GM23248 (cell line): Measurements from ENCODE around the gene PDGFRB. TPM values are rescaled to one million over a fixed set of nuclear protein-coding genes. Genes with fewer than 3 reads are reported as not detected.

Source experiments
- DNase-seq: peaks from one replicate; pipeline ENCODE4 v3.0.0-alpha.2; 2015
- H2AFZ ChIP-seq: fragments of 200-600 bp; sonication (generic); 2 replicates; pipeline ENCODE4 v1.6.1; 2016; ENCODE audit warnings: antibody characterized with exemption
- H3F3A ChIP-seq: fragments of 200-600 bp; sonication (generic); 2 replicates; pipeline ENCODE4 v1.6.1; 2016; ENCODE audit warnings: mild to moderate bottlenecking, antibody characterized with exemption, mixed run types; ENCODE audit not compliant: insufficient read depth
- H3K27ac ChIP-seq: fragments of 200-600 bp; sonication (generic); 2 replicates; pipeline ENCODE4 v1.5.1; 2016; ENCODE audit warnings: mild to moderate bottlenecking
- H3K27me3 ChIP-seq: fragments of 200-600 bp; sonication (generic); replicated peaks from 2 replicates; pipeline ENCODE4 v1.6.1; 2016; ENCODE audit warnings: mild to moderate bottlenecking; ENCODE audit not compliant: insufficient read depth
- H3K36me3 ChIP-seq: fragments of 200-600 bp; sonication (generic); 2 replicates; pipeline ENCODE4 v1.6.1; 2016; ENCODE audit warnings: low read depth, mild to moderate bottlenecking
- H3K4me1 ChIP-seq: fragments of 200-600 bp; sonication (generic); 2 replicates; pipeline ENCODE4 v1.6.1; 2016; ENCODE audit warnings: mild to moderate bottlenecking; ENCODE audit not compliant: insufficient read depth
- H3K4me2 ChIP-seq: fragments of 200-600 bp; sonication (generic); one replicate; pipeline ENCODE4 v1.6.1; 2016; ENCODE audit warnings: mild to moderate bottlenecking; ENCODE audit not compliant: unreplicated experiment
- H3K4me3 ChIP-seq: fragments of 200-600 bp; sonication (generic); 2 replicates; pipeline ENCODE4 v1.5.1; 2016; ENCODE audit warnings: mild to moderate bottlenecking
- H3K79me2 ChIP-seq: fragments of 200-600 bp; sonication (generic); 2 replicates; pipeline ENCODE4 v1.6.1; 2016; ENCODE audit warnings: mild to moderate bottlenecking; ENCODE audit not compliant: insufficient read depth
- H3K9ac ChIP-seq: fragments of 200-600 bp; sonication (generic); 2 replicates; pipeline ENCODE4 v1.6.1; 2016; ENCODE audit warnings: mild to moderate bottlenecking
- H3K9me2 ChIP-seq: fragments of 200-600 bp; sonication (generic); 2 replicates; pipeline ENCODE4 v1.6.1; 2016; ENCODE audit warnings: mixed run types, mild to moderate bottlenecking, moderate library complexity; ENCODE audit not compliant: insufficient read depth
- H3K9me3 ChIP-seq: fragments of 200-600 bp; sonication (generic); one replicate; pipeline ENCODE4 v1.6.1; 2017; ENCODE audit warnings: low read depth
- H4K20me1 ChIP-seq: fragments of 200-600 bp; sonication (generic); 2 replicates; pipeline ENCODE4 v1.6.0; 2016; ENCODE audit not compliant: insufficient read depth
- EZH2 ChIP-seq: fragments of 200-600 bp; sonication (generic); IDR thresholded peaks from 2 replicates; pipeline ENCODE4 v1.6.1; 2018; ENCODE audit warnings: antibody characterized with exemption, mild to moderate bottlenecking; ENCODE audit not compliant: insufficient read depth, poor library complexity, severe bottlenecking
- EZH2phosphoT487 ChIP-seq: fragments of 200-600 bp; sonication (generic); IDR thresholded peaks from 2 replicates; pipeline ENCODE4 v1.6.1; 2018; ENCODE audit warnings: antibody characterized with exemption, moderate library complexity, mild to moderate bottlenecking, low read depth; ENCODE audit not compliant: insufficient read depth
- WGBS, 2 experiments: methylation state at CpG; one replicate each; pipeline ENCODE4 v1.1.6; 2015 to 2017; ENCODE audit warnings: low lambda C conversion rate in 2 of 2, low coverage in 1 of 2; ENCODE audit errors: missing lambda C conversion rate in 2 of 2; 5-methylcytosine and 5-hydroxymethylcytosine counted together
- in situ Hi-C: fragments of 300-500 bp; cut with MboI; formaldehyde crosslinking; loops from 2 replicates; pipeline ENCODE4 v1.15.0; 2020
- polyA plus RNA-seq: library from polyadenylated mRNA; unstranded; fragments of >200 nt; fragmentation: Nextera tagmentation; extraction: Ambion mirVana; gene quantifications from 2 replicates; pipeline ENCODE4 v1.2.1, GENCODE V29; 2016
- total RNA-seq: library from RNA; depleted of rRNA; stranded (reverse); fragments of >200 nt; shearing (Covaris generic); gene quantifications from 2 replicates; pipeline ENCODE4 v1.2.3, GENCODE V29; 2014

Gene PDGFRB
- total and polyA plus RNA-seq, 2 experiments from 2014 or later = 155 to 205 TPM

DNA sequence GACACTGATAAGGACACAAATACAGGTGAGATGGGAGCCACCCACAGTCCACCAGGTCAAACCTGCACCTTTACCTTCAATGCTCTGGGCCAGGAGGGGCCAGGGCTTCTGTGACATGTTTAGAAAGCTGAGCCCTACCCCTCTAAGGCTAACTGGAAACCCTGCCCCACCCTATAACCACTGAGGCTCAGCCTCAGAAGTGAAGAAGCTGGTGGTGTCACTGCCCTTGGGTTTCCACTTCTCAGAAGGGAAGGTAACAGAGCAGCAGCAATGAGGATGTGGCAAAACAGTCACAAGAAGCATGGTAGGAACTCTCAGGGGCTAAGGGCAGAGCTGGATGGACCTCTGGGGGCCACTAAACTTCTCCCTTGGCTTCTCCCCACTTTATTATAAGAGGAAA is 6.0 kb downstream of the PDGFRB start:
- no peak overlapping the region for H3K4me2 ChIP-seq
- no peak overlapping the region for H2AFZ ChIP-seq
- no peaks in the 10 kb centered on the region for H3K9me2 ChIP-seq
- H3K27ac ChIP-seq = peak overlapping the region; percentile 76
- H3K4me1 ChIP-seq = peaks cover 72% of the 10 kb centered on the region
- H3K79me2 ChIP-seq = peaks cover 98% of the 10 kb centered on the region
- no peaks in the 10 kb centered on the region for H3K9me3 ChIP-seq
- peaks cover 68% of the 10 kb centered on the region for H3F3A ChIP-seq
- DNase-seq = no peak
- in situ Hi-C loops = no loop called here
- peak overlapping the region; percentile 60 for H3K9ac ChIP-seq
- H3K27me3 ChIP-seq = no peaks in the 10 kb centered on the region
- peaks cover 3% of the 10 kb centered on the region; the same call in 1 of the 2 replicates for H4K20me1 ChIP-seq
- no peak for TF ChIP-seq EZH2
- no peak for TF ChIP-seq EZH2phosphoT487
- H3K4me3 ChIP-seq = no peak overlapping the region
- H3K36me3 ChIP-seq = 0 out of 2 replicates have a peak, but pooled peaks cover 5% of the 10 kb centered on the region

DNA sequence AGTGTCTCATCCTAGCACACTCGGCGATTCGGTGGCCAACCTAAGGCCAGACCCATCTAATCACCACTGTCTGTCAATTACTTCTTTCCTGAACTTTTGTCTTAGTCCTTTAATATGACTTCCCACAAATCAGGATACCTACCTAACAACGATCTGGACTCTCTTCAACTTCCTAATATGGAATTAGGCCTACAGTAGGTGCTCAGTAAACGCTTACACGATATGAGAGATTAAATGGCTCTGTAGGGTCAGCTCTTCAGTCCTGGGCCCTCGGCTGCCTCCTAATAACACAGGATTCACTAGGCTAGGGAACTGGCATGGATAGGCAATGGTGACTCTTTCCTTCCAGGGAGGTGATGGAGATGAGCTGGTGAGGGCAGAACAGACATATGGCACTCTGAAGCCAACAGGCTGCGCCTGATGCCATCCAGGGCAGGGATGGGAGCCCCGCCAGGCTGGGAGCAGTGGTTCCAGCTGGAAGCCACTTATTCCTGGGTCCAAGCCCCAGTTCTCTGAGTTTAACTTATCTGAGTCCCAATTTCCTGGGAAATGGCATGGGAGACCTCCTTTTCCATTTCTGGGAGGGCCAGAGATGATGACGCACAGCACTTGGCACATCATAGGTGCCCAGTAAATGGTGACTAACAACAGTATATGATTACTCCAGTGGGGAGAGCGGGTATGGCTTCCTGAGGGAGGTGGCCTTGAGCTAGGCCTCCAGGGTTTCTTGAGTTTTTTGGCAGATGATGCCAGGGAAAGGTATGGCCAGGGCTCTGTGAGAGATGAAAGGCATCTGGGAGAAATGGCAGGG is 7.3 kb downstream of the PDGFRB start:
- peak overlapping the region; percentile 30 for H3K4me2 ChIP-seq
- DNase-seq = peak; percentile 87

DNA sequence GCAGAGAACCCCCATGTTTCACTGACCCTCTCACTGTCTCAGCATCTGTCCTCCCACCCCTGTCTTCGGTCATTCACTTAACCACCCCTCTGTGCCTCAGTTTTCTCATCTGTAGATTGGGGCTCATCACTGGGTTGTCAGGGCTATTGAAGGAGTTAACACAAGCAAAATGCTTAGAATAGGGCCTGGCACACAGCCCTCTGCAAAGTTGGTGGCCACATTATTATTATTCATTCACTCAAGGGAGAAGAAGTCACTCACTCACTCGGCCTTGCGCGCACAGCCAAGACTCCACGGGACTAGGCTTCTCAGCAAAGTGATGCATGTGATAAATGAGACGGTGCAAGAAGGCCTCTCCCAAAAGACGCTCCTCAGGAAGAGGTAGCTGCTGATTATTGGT is 8.0 kb downstream of the PDGFRB start:
- H3K4me3 ChIP-seq = no peak overlapping the region
- no peaks in the 10 kb centered on the region for H3K9me2 ChIP-seq
- no peak overlapping the region for H2AFZ ChIP-seq
- H3K4me2 ChIP-seq = peak overlapping the region; percentile 30
- WGBS, 2 experiments = 39% methylated on average over 7 of the region's 7 CpGs
- H3K27me3 ChIP-seq = no peaks in the 10 kb centered on the region
- peak overlapping the region; percentile 76 for H3K27ac ChIP-seq
- peaks cover 78% of the 10 kb centered on the region for H3K79me2 ChIP-seq
- H3K9me3 ChIP-seq = no peaks in the 10 kb centered on the region
- H3K36me3 ChIP-seq = 0 out of 2 replicates have a peak, but pooled peaks cover 5% of the 10 kb centered on the region
- peaks cover 70% of the 10 kb centered on the region for H3F3A ChIP-seq
- peak; percentile 50 for DNase-seq
- TF ChIP-seq EZH2 (no peak), EZH2phosphoT487 (no peak)
- peaks cover 3% of the 10 kb centered on the region; the same call in 1 of the 2 replicates for H4K20me1 ChIP-seq
- H3K9ac ChIP-seq = peak overlapping the region; percentile 60
- in situ Hi-C loops = no loop called here
- peaks cover 71% of the 10 kb centered on the region for H3K4me1 ChIP-seq

More for the DNA sequence above, 7.3 kb downstream of the PDGFRB start:
- Histone ChIP-seq H3K9ac (peak overlapping the region; percentile 60), H3F3A (peaks cover 66% of the 10 kb centered on the region), H3K27ac (peak overlapping the region; percentile 76), H2AFZ (no peak overlapping the region), H3K36me3 (0 out of 2 replicates have a peak, but pooled peaks cover 5% of the 10 kb centered on the region), H3K79me2 (peaks cover 85% of the 10 kb centered on the region), H3K9me3 (no peaks in the 10 kb centered on the region), H3K27me3 (no peaks in the 10 kb centered on the region), H3K4me3 (no peak overlapping the region), H4K20me1 (peaks cover 3% of the 10 kb centered on the region; the same call in 1 of the 2 replicates), H3K9me2 (no peaks in the 10 kb centered on the region), H3K4me1 (peaks cover 76% of the 10 kb centered on the region)
- 47 to 50% methylated on average over 11 of the region's 11 CpGs for WGBS, 2 experiments
- TF ChIP-seq EZH2 (no peak), EZH2phosphoT487 (no peak)
- in situ Hi-C loops = no loop called here

DNA sequence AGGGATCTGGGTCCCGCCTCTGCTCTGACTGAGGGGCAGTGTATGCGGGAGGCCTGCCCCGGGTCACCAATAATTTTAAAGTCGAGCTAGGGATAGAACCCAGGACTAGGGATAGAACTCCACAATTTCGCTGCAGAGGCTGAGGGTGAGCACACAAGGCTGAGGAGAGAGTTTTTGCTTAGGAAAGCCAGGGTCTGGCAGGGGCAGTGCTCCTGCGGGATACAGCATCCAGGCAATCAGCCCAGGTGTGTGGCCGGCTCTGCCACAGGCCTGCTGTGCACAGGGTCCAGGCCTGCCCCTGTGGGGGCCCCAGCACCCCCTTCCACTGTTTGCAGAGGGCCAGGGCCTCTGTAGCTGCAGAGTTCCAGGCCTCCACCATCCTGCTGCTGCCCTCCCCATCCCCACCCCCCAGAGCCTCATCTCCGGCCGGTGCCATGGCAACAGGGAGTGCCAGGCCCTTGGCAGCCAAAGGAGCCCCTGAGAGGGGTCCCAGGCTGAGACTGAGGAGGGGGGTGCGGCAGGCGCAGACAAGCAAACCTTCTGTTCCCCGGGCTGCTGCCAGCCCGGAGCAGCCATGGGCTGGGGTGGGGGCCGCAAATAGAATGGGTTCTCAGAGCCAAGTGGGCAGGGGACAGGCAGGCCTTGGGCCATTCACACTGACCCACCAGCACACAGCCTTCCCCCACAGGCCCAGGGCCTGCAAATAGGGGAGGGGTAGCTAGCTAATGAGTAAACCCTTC is 8.6 kb downstream of the PDGFRB start:
- in situ Hi-C loops = no loop called here
- TF ChIP-seq EZH2 (no peak), EZH2phosphoT487 (no peak)
- peak overlapping the region; percentile 60; the same call in 1 of the 2 replicates for H3K9ac ChIP-seq
- no peak overlapping the region for H3K4me3 ChIP-seq
- 0 out of 2 replicates have a peak, but pooled peaks cover 5% of the 10 kb centered on the region for H3K36me3 ChIP-seq
- H4K20me1 ChIP-seq = no peaks in the 10 kb centered on the region
- no peaks in the 10 kb centered on the region for H3K9me3 ChIP-seq
- H3K79me2 ChIP-seq = peaks cover 77% of the 10 kb centered on the region
- WGBS, 2 experiments = 74 to 76% methylated on average over 12 to 14 of the region's 14 CpGs
- H3K27me3 ChIP-seq = no peaks in the 10 kb centered on the region
- H3F3A ChIP-seq = peaks cover 70% of the 10 kb centered on the region
- H2AFZ ChIP-seq = no peak overlapping the region
- no peak for DNase-seq
- no peaks in the 10 kb centered on the region for H3K9me2 ChIP-seq
- peak overlapping the region; percentile 94 for H3K27ac ChIP-seq
- H3K4me1 ChIP-seq = peaks cover 71% of the 10 kb centered on the region
- H3K4me2 ChIP-seq = no peak overlapping the region
